Measurements from ENCODE around the gene SERTAD2.

DNA sequence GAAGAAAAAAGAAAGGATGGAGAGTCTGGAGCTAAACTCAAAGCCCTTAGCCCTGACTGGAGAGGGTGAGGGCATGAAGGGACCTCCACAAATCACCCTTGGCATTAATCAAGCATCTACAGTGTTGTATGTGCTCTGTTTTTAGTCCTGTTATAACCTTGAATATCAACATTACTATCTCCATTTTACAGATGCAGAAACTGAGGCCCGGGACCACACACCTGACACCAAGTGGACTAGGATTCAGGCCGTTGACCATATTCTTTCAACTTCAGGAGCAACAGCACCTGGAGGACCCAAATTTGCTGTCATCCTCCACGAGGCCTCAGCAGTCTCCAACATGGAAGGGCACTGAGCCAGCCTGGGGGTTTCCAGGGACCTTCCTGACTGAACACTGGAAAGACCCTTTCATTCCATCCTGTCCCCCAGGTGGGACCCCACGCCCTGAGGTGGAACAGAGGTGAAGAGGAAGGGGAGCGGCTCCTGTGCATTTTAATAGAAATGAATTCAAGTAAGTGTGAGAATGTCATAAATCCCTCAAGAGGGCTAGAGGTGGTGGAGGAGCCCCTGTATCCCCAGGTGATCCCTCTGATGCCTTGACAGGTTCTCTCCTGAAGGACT is 41.0 kb downstream of the SERTAD2 start:
- TF ChIP-seq, protein P1, sequence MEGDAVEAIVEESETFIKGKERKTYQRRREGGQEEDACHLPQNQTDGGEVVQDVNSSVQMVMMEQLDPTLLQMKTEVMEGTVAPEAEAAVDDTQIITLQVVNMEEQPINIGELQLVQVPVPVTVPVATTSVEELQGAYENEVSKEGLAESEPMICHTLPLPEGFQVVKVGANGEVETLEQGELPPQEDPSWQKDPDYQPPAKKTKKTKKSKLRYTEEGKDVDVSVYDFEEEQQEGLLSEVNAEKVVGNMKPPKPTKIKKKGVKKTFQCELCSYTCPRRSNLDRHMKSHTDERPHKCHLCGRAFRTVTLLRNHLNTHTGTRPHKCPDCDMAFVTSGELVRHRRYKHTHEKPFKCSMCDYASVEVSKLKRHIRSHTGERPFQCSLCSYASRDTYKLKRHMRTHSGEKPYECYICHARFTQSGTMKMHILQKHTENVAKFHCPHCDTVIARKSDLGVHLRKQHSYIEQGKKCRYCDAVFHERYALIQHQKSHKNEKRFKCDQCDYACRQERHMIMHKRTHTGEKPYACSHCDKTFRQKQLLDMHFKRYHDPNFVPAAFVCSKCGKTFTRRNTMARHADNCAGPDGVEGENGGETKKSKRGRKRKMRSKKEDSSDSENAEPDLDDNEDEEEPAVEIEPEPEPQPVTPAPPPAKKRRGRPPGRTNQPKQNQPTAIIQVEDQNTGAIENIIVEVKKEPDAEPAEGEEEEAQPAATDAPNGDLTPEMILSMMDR (conservative IDR thresholded peaks at IDR 0.05; ENCODE audit: low read length): no peak
- no peak for TF ChIP-seq EZH2phosphoT487 (IDR thresholded peaks at IDR 0.05; ENCODE audit: borderline replicate concordance)

All from Loucy (cell line).